Fibroblast of lung (primary cell): Measurements from ENCODE around the gene MB. TPM values are rescaled to one million over a fixed set of nuclear protein-coding genes. Genes with fewer than 3 reads are reported as not detected.

Source experiments
- DNase-seq, 2 donors: peaks; one replicate each; pipeline versions ENCODE4 v3.0.0 to v3.0.0-alpha.2; 2010; ENCODE audit warnings: low read depth in 2 of 2
- H2AFZ ChIP-seq: 2 replicates; pipeline ENCODE4 v1.5.1; 2012; ENCODE audit warnings: low read length, control low read depth, inconsistent platforms
- H3K27ac ChIP-seq: 2 replicates; pipeline ENCODE4 v1.5.1; 2011; ENCODE audit warnings: low read length, control low read depth; ENCODE audit not compliant: insufficient read depth
- H3K27me3 ChIP-seq: 2 replicates; pipeline ENCODE4 v1.5.1; 2011; ENCODE audit warnings: mild to moderate bottlenecking, low read length; ENCODE audit not compliant: control insufficient read depth, insufficient read depth
- H3K36me3 ChIP-seq: 2 replicates; pipeline ENCODE4 v1.5.1; 2011; ENCODE audit warnings: low read length; ENCODE audit not compliant: control insufficient read depth, insufficient read depth
- H3K4me1 ChIP-seq: 2 replicates; pipeline ENCODE4 v1.5.1; 2011; ENCODE audit warnings: low read length; ENCODE audit not compliant: control insufficient read depth, insufficient read depth; ENCODE audit errors: extremely low read depth
- H3K4me2 ChIP-seq: 2 replicates; pipeline ENCODE4 v1.5.1; 2011; ENCODE audit warnings: low read length, control low read depth; ENCODE audit not compliant: insufficient read depth; ENCODE audit errors: extremely low read depth
- H3K4me3 ChIP-seq, 4 experiments: fragments of 200-600 bp in 1 of 4; sonication (generic) in 1 of 4; replicated peaks in 1 of 4; 2 replicates each; pipeline ENCODE4 v1.5.1; 2011 to 2016; ENCODE audit warnings: low read length in 4 of 4, low read depth in 3 of 4, mild to moderate bottlenecking in 3 of 4, control low read depth in 2 of 4, inconsistent platforms in 1 of 4, mixed read lengths in 1 of 4; ENCODE audit not compliant: insufficient read depth in 1 of 4; ENCODE audit errors: control extremely low read depth in 1 of 4
- H3K79me2 ChIP-seq: 2 replicates; pipeline ENCODE4 v1.5.1; 2012; ENCODE audit warnings: mild to moderate bottlenecking, low read length, inconsistent platforms; ENCODE audit not compliant: control insufficient read depth, insufficient read depth
- H3K9ac ChIP-seq: 2 replicates; pipeline ENCODE4 v1.5.1; 2011; ENCODE audit warnings: mild to moderate bottlenecking, low read length, control low read depth; ENCODE audit not compliant: insufficient read depth
- H3K9me3 ChIP-seq: 2 replicates; pipeline ENCODE4 v1.5.1; 2012; ENCODE audit warnings: low read depth, low read length; ENCODE audit not compliant: control insufficient read depth, insufficient read depth
- H4K20me1 ChIP-seq: 2 replicates; pipeline ENCODE4 v1.5.1; 2011; ENCODE audit warnings: low read length; ENCODE audit not compliant: control insufficient read depth, insufficient read depth; ENCODE audit errors: extremely low read depth
- EZH2 ChIP-seq: IDR thresholded peaks from 2 replicates; pipeline ENCODE4 v1.5.1; 2012; ENCODE audit warnings: low read length, control low read depth, mild to moderate bottlenecking; ENCODE audit errors: missing control alignments
- polyA plus RNA-seq, 2 donors: library from polyadenylated mRNA; depleted of rRNA in 1 of 2; stranded (reverse) in 1 of 2; unstranded in 1 of 2; fragments of >200 nt; gene quantifications; 2 replicates each; pipeline ENCODE4 v1.2.1, GENCODE V29; 2011 to 2012; ENCODE audit warnings: missing spikeins in 1 of 2
- total RNA-seq: library from RNA; depleted of rRNA; stranded (reverse); fragments of >200 nt; gene quantifications from 2 replicates; pipeline ENCODE4 v1.2.1, GENCODE V29; 2014
- TF ChIP-seq, protein P1 (sequence below), 2 donors: IDR thresholded peaks in 1 of 2; conservative IDR thresholded peaks in 1 of 2; 1 replicate in 1 of 2; 2 replicates in 1 of 2; pipeline ENCODE4 v1.5.1; 2011 to 2012; ENCODE audit warnings: low read length in 2 of 2, control low read depth in 1 of 2, inconsistent platforms in 1 of 2, low read depth in 1 of 2, mild to moderate bottlenecking in 1 of 2

Gene MB
- total and polyA plus RNA-seq, 2 donors (not counting 1 experiment from before 2014, with no cell fraction given), result not detected

DNA sequence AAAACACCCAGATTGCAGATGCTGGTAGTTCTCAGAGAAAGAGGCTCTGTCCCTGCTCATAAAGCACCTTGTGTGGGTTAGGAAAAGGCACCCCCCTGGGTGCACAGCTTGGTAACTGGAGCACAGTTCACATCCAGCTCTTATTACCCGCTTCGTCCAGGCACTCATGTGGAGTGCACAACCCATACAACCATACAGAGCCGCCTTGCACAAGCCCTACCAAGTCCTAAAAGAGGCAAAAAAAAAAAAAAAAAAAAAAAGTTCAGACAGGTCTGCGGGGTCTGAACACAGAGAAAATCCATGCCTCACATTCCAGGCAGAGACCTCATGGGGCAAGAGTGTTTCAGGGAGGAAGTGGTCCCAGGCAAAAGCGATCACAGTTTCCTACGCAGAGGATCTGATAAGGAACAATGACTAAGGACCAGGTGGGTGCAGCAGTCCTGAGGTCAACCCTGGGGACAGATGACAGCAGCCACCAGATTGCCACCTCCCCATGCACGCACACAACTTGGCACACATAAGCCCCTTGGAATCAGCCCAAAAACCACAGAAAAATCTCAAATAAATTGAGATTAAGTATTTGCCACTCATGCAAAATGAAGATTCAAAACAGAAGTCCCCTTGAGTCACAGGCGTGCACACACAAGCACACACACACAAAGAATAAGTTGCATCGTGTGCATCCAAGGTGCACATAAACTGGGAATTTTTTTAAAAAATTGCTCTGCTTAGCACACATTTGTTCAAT lies 12.3 kb downstream of the MB start:
- TF ChIP-seq, protein P1, sequence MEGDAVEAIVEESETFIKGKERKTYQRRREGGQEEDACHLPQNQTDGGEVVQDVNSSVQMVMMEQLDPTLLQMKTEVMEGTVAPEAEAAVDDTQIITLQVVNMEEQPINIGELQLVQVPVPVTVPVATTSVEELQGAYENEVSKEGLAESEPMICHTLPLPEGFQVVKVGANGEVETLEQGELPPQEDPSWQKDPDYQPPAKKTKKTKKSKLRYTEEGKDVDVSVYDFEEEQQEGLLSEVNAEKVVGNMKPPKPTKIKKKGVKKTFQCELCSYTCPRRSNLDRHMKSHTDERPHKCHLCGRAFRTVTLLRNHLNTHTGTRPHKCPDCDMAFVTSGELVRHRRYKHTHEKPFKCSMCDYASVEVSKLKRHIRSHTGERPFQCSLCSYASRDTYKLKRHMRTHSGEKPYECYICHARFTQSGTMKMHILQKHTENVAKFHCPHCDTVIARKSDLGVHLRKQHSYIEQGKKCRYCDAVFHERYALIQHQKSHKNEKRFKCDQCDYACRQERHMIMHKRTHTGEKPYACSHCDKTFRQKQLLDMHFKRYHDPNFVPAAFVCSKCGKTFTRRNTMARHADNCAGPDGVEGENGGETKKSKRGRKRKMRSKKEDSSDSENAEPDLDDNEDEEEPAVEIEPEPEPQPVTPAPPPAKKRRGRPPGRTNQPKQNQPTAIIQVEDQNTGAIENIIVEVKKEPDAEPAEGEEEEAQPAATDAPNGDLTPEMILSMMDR (conservative IDR thresholded peaks at IDR 0.05 in 1 of 2, IDR thresholded peaks at IDR 0.05 in 1 of 2; ENCODE audit: low read depth in 1 of 2, low read length in 2 of 2), result no peak
- no peak for TF ChIP-seq EZH2
- no peak overlapping the region for H3K4me2 ChIP-seq
- peaks cover 23% of the 10 kb centered on the region for H3K27me3 ChIP-seq
- no peak overlapping the region for H2AFZ ChIP-seq
- H3K9me3 ChIP-seq, result no peaks in the 10 kb centered on the region
- H3K4me3 ChIP-seq, result no peak overlapping the region
- H3K27ac ChIP-seq, result no peak overlapping the region
- H3K4me1 ChIP-seq, result no peaks in the 10 kb centered on the region
- H3K9ac ChIP-seq, result no peak overlapping the region
- peak in 1 of 2 donors; percentile 74 for DNase-seq
- no peaks in the 10 kb centered on the region for H3K79me2 ChIP-seq
- H4K20me1 ChIP-seq, result no peaks in the 10 kb centered on the region
- H3K36me3 ChIP-seq, result no peaks in the 10 kb centered on the region

DNA sequence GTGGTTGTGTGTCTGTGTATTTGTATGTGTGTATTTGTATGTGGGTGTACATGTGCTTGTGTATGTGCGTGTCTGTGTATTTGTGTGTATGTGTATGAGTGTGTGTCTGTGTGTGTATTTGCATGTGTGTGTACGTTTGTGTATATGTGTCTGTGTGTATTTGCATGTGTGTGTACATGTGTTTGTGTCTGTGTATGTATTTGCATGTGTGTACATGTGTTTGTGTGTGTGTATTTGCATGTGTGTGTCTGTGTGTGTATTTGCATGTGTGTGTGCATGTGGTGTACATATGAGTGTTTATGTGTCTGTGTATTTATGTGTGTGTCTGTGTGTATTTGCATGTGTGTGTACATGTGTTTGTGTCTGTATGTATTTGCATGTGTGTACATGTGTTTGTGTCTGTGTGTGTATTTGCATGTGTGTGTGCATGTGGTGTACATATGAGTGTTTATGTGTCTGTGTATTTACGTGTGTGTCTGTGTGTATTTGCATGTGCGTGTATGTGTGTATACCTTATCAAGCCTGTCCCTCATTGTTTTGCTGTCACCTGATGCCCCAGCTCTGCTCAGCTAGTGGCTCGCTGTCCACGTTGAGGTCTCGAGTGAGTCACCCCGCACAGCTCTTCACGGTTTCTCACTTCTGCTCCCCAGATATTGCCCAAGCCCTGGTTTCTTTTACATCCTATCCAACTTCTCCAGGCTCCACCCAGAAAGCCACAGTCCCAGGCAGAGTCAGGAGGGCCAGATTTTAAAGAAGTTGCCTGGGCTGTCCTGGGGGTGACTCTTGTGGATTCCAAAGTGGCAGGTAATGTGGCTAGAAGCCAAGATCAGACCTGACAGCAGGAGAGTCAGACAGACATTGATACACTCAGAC lies 15.2 kb downstream of the MB start:
- Histone ChIP-seq H3K27ac (no peak overlapping the region), H3K79me2 (no peaks in the 10 kb centered on the region)

More for the DNA sequence above, 15.2 kb downstream of the MB start:
- no peaks in the 10 kb centered on the region for H3K9me3 ChIP-seq
- H3K27me3 ChIP-seq, result peaks cover 8% of the 10 kb centered on the region
- H3K4me3 ChIP-seq, result no peak overlapping the region
- no peak overlapping the region for H3K9ac ChIP-seq
- TF ChIP-seq, protein P1 (conservative IDR thresholded peaks at IDR 0.05 in 1 of 2, IDR thresholded peaks at IDR 0.05 in 1 of 2; ENCODE audit: low read depth in 1 of 2, low read length in 2 of 2), result no peak
- TF ChIP-seq EZH2, result no peak
- no peaks in the 10 kb centered on the region for H3K36me3 ChIP-seq
- no peaks in the 10 kb centered on the region for H4K20me1 ChIP-seq
- no peak overlapping the region for H2AFZ ChIP-seq
- no peak overlapping the region for H3K4me2 ChIP-seq
- no peaks in the 10 kb centered on the region for H3K4me1 ChIP-seq
- DNase-seq, result peak; percentile 67 to 77
